Measurements from ENCODE around the gene C10orf105.
A peak's percentile ranks its signal among the peaks of the same experiment; 100 is the strongest.

The C10orf105 gene

DNA sequence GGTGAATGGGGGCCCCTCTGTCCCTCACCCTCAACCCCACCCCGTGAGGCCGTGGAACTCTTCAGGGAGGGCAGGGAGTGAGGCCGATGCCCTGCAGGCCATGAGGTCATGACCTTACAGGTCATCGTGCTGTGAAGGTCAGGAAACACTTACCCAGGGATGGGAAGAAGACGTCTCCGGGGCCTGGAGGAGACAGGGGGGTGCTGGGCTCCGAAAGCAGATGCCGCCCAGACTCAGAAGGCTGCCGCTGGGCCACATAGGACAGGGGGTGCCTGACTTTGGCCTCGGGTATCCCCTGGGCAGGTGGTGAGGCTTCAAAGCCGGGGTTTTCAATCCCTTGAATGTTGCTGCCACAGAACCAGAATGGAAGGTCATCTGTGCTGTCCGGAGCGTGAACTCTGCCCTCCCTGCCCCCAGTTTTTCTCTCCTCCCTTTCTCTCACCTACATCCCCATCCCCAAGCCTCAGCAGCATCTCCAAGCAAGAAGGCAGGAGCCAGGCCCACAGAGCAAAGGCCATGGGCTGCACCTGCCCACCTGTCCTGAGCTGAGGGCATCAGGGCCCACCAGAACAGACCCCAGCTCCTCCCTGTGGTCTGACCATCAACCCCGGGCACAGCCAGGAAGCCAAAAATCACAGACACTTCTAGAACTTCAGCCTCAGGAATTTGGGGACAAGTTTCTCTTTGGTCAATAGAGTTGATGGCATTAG, 32.1 kb upstream of the C10orf105 start:
- DNase-seq (ENCODE audit: low read depth in 2 of 3, low spot score in 1 of 3), result no peak

DNA sequence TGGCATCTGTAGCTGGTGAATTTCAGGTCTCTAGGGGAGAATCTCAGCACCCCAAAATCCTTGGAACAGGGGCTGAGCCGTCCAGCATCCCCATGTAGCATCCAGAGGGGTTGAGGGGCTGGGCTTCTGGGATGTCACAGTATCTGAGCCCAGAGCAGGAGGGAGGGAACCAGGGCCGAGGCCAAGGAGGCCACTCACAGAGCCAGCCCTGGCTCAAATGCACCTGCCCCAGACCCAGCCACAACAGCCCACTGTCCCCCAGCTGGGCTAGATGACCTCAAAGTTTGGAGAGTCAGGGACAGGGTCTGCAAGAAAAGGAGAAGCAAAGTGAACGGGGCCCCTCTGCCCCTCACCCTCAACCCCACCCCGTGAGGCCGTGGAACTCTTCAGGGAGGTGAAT, 31.4 kb upstream of the C10orf105 start:
- no peak for DNase-seq (ENCODE audit: low read depth in 2 of 3, low spot score in 1 of 3)

DNA sequence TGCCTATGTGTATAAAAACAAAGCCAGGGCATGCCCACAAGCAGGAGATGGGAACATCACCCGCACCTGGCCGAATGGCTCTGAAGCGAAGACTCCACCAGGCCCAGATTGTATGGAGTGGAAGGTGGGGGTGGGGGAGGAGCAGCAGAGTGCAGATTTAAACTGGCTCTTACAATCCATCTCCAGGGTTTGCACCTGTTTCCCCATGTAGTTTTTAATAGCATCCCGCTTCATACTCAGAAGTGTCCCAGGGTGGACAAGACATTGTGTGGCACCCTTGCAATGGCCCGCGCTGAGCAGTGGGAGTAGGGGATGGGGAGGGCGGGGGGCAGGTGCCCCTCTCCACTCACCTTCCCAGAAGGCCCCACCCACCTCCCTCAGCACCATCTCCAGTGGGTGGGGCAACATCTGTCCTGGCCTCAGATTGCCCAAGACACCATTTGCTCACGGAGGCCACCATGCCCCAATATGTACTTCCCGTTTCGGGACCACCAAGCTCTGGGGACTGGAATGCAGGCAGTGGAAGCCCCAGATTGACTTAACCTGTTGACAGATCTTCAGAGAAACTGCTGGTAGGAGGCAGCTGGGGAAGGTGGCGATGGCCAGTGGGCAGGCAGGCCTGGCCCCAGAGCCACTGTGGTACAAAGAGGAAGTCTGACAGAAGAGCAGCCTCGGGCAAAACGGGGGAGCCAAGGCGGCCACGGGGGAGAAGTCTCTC, 30.7 kb upstream of the C10orf105 start:
- DNase-seq (ENCODE audit: low read depth in 2 of 3, low spot score in 1 of 3), result no peak

DNA sequence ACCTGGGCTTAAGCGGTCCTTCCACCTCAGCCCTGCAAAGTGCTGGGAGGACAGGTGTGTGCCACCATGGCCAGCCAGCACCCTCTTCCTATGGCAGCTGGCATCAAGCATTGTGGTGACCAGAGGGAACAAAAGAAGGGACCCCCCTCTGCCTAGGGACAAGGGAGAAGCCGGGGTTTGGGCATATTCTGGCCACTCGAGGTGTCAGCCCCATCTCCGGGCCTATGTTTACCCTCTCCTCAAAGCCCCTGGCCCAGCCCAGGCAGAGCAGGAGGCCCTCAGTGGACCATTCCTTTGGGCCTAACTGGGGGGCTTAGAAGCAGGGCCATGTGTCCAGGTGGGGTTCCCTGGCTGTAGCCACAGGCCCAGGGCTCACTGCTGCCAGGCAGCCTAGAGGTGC, 29.8 kb upstream of the C10orf105 start:
- DNase-seq (ENCODE audit: low read depth in 2 of 3, low spot score in 1 of 3), result no peak

DNA sequence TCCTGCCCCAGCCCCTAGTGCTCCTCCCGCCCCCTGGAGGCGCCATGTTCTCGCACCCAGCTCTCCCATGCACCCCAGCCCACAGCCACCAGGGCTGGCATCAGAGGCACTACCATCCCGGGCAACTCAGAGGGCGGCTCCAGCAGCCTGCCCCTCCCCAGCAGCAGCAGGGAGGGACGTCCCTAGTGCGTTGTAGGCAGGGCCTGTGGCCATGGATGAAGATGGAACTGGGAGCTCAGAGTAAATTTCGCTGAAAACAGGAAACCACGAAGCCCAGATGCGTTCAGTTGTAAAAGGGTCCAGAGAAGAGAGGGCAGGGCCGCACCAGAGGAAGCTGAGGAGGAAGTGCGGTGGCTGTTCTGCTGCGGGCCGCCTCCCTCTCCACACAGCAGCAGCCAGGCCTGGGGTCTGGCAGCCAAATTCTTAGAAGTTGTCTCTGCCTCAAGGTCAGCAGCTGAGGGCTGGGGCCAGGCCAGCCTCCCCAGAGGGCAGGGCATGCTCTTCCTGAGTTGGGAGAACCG, 29.2 kb upstream of the C10orf105 start:
- DNase-seq (ENCODE audit: low read depth in 2 of 3, low spot score in 1 of 3), result peak; percentile 51 to 73 (median 70)

DNA sequence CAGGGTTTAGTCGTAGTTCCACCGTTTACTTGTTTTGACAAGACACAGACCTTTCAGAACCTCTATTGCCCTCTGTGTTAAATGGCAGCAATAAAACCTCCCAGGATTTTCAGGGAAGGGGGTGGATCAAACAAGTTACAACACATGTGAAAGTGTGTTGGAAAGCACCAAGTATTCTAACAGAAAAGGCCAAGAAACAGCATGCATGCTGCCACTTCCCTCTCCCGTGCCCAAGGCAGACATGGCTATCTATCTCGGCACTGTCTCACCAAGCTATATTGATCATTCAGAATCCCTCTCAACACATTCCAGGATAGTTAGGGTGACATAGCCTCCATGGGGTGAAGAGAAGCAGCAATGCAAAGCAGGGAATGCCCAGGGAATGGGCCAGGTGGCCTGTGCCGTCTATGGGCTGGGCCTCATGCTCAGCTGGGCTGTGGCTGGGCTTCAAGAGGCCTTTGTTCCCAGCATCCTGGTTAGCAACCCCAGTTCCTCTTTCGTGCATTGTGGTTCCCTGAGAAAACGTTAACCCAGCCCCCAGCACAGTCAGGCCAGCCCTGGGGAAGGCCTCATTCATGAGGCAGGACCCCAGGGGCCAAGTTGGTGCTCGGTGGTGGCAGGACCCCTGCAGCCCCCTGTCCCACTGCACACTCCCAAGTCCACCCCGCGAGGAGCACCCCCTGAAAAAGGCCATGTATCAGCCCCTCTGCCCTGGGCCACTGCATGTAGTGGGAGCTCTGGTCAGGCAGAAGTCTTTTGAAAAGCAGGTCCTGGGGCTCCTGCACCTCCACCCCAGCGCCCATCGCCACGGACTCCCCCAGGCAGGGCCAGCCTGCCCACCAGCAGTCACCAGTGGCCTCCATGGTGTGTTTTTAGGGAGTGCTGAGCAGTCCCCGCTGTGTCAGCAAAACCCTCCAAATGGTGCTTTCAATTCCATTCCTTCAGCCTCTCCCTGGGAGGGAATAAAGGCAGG, 28.3 kb upstream of the C10orf105 start:
- DNase-seq (ENCODE audit: low read depth in 2 of 3, low spot score in 1 of 3), result no peak

DNA sequence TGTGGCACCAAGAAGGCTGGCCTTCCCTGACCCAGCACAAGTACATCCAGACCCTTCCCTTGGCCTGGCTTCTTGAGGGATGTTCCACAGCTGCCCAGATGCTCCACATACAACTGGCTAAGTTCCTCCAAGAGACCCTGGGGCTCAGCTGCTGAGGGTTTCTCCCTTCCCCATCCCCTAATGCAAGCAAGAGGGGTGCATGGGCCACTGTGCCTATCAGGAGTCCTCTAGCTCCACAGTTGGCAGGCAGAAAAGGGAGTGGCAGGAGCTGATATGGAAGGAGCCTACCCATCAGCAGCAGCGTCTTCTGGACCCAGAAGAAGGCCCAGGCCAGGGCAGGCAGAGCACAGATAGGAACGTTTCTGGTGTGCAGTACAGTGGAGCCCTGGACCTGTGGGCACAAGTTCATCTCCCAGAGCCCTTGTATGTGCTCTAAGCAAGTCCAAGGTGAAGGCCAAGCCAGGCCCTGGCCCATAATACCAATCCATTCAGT, 27.5 kb upstream of the C10orf105 start:
- no peak for DNase-seq (ENCODE audit: low read depth in 2 of 3, low spot score in 1 of 3)

DNA sequence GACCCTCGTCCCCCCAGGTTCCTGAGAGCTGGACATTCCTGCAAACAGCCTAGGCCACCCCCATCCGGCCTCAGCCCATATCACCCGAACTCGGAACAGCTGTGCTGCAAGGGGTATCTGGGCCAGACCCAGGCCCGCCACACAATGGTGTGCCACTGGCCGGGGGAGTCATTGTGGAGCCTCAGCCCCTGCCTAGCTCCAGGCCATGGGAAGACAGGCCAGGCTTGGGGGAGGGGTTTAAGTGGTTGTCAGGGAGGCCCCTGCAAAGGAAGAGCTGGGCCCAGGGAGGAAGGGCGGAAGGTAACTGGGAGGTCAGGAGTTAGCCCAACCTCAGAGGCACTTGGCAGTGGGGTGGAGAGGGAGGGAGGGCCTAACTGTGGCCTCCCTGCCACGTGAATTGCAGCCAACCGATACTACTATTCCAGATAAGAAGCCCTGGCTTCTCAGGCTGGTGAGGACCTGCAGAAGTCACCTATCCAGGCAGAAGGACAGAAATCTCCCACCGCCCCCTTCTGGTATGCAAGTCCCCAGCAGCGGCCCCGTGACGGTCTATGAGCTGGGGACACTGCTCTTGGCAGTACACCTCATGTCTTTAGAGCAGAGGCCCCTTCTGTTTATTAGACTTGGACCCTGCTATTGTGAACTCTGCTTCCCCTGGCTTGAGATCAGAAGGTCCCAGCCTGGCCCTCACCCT, 26.9 kb upstream of the C10orf105 start:
- no peak for DNase-seq (ENCODE audit: low read depth in 2 of 3, low spot score in 1 of 3)

DNA sequence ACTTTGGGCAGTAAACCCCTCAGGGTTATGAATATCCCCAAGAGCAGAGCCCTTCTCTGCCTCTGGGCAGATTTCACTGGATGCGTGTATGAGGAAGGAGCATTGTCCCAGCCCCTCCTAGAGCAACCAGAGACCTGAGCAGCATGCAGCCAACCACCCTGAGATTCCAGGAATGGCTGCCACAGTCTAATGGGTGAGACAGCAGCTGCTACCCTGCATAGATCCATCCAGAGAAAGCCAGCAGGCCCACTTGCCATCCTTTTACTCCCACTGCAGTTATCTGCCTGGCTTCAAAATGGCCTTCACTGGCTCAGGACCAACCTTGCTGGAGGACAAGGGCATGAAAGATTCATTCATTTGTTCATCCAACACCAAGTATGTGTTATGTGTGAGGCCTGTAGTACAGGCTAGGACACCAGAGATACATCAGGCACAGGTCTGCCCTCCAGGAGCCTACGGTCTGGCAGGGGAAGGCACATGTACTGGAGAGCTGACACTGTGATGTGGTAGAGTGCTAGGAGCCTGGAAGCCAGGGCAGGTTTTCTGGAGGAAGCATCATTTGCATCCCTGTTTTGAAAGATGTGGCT, 26.2 kb upstream of the C10orf105 start:
- DNase-seq (ENCODE audit: low read depth in 2 of 3, low spot score in 1 of 3), result no peak

DNA sequence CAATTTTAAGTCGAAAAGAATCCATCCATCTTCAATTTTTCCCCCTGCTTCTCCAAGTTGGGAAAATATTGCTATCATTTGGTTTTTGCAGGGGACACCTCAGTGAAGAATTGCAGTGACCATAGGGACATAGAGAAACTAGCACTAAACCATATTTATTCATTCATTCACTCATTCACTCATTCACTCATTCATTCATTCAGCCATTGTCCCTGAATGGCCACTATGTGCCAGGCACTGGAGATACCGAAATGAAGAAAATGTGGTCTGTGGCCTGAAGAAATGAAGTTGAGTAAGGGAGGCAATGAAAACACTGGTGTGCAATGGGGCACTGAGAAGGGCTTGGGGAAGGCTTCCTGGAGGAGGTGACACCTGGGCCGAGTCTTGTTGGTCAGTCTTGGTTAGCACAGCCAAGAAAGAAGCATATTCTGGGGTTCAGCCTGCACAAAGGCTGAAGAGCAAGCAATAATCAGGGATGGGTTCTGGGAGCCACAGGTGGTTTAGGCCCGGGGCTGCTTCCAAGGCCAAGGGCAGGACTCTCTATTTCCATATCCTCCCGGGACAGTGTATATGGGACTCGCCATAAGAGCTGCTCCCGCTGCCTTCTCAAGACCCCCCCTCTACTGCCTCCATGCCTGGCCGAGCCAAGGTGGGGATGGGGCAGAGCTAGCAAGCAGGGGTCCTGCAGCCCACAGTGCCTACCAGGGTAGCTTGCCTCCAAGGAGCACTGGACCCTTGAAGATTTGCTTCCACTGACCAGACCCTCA, 25.5 kb upstream of the C10orf105 start:
- no peak for DNase-seq (ENCODE audit: low read depth in 2 of 3, low spot score in 1 of 3)

DNA sequence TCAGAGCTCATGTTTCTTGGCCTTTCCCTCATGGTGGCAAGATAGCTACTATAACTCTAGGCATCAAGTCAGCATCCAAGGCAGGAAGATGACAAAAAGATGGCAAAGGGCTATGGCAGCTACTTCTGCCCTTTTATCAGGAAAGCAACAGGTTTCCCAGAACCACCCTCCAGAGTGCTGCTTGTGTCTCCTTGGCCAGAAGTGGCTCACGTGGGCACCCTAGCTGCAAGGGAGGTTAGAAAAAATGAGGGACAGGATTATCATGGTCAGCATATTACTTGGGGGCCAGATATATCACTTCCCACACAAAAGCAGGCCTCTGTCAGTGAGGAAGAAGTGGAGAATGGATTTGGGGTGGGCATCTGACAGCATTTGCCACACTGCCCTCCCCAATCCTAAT, 24.3 kb upstream of the C10orf105 start:
- DNase-seq (ENCODE audit: low read depth in 2 of 3, low spot score in 1 of 3), result no peak

DNA sequence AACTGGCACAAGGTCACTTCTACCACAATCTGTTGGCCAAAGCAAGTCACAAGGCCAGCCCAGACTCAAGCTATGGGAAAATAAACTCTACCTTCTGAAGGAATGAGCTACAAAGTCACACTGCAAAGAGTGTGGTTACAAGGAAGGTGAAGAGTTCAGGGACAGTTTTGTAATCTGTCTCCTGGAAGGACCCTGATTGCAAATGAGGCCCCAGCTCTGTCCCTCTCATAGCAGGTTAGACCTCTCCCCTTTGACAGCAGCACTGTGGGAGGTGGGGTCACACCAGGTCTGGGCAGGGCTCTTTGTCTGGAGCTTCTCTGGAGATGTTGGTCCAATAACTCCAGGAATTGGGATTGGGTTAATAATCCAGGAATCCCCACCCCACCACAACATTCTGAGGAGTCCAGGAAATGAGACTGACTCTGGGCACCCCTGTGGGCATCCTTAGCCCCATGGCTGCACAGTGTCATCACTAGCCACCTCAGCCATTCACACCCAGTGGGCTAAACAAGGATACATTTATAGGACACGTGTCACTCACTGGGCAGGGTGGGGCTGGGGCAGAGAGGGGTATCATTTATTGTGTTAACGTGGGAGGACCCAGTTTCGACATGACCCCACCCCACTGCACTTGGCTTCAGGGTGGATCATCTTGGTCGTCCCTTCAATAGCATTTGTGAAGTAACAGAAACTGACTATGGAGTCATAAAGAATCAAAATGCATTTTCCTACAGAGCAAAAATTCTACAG, 23.7 kb upstream of the C10orf105 start:
- DNase-seq (ENCODE audit: low read depth in 2 of 3, low spot score in 1 of 3), result no peak

DNA sequence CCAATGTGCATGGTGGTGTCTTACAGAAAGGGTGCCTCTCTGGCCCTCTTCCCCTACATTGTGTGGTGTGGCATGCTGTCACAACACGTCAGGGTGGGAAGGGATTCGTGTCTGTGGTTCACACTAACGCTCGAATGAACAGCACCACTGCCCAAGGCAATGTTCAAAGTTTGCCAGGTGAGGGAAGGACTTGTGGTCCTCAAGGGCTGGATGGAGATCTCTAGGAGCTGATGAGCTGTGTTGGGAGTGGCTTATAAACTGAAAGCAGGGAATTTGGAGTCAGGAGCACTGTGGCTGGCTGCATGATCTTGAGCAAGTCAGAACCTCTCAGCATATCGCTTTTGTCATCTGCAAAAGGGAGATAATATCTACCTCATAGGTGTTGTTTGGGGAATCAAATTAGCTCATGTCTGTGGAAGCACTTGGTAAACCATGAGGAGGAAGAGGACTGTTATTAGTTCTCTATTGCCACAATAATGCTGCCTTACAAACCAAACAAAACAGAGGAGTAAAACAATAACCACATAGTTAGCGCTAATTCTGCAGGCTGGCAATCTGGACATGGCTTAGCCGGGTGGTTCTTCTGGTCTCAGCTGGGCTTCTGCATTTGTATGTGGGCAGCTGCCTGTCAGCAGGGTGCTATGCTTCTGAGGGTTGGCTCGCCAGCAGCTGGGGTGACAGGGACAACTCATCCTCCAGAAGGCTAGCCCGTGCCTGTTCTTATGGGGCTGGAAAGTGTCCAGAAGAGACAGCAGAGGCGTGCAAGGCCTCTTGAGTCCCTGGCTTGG, 22.9 kb upstream of the C10orf105 start:
- DNase-seq (ENCODE audit: low read depth in 2 of 3, low spot score in 1 of 3), result no peak

DNA sequence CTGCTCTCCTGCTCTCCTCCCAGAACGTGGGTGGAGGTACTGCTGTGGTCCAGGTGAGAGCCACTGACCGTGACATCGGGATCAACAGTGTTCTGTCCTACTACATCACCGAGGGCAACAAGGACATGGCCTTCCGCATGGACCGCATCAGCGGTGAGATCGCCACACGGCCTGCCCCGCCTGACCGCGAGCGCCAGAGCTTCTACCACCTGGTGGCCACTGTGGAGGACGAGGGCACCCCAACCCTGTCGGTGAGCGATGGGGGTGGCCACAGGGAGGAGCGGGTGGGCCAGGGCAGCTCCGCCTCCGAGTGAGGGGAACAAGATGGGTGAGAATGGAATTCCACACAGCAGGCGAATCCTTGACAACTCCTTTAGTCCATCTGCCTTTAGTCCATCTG, 22.1 kb upstream of the C10orf105 start:
- no peak for DNase-seq (ENCODE audit: low read depth in 2 of 3, low spot score in 1 of 3)

DNA sequence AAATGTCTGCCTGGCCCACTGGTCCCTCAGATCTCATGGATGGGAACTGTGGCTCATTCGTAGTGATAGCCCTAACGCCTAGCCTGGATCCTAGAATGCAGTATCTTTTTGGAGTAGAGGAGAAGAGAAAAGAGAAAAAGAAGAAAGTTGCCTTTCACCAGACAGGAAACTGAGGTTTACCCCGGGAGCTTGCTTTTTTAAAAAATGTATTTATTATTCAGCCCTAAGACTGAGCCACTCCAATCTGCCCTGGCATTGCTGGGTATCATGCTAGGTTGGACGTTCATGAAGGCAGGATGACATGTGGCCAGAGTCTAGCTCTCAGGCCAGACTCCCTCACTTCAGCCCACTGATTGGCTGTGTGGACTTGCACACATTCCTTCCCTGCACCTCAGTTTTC, 21.5 kb upstream of the C10orf105 start:
- DNase-seq (ENCODE audit: low read depth in 2 of 3, low spot score in 1 of 3), result no peak

DNA sequence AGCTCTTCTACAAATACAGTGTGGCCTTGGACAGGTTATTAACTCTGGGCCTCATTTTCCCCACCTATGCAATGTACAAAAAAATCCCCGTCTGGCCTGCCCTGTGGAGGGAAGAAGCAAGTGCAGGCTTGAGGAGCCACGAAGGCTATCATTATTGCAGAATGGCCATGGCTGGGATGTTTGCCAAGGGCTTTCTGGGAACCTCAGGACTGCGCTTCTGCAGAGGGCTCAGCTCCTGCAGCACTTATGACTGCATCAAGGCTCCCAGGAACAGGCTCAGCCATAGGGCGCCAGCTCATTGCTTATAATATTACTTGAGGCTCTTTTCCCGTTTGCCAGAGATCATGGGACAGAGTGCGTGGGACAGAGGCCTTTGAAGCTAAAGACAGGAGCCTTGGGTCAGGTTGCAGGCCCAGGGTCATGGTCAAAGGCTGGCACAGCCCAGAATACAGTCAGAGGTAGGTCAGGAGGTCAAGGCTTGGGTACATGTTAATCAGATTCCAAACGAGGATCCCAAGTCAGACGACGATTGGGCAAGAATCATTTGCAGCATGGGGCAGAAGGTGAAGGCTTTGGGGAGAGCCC, 20.6 kb upstream of the C10orf105 start:
- no peak for DNase-seq (ENCODE audit: low read depth in 2 of 3, low spot score in 1 of 3)

DNA sequence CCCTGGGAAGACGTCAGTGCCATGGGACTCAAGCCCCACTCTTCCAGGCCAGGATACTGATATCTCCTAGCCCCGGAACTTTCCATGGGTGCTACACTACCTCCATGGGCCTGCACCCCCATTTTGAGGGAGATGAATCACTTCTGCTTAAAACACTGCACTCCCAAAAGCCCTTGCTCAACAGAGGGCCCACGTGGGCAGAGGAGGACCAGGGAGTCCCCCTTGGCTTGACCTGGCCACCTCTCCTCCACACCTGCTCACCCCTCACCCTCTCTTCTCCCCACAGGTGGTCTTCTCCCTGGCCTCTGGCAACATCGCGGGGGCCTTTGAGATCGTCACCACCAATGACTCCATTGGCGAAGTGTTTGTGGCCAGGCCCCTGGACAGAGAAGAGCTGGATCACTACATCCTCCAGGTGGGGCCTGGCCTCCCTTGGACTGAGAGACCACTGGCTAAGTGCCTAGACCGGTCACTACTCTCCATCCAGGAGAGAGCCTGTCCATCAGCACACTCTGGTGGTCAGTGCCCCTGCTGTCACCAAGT, 19.9 kb upstream of the C10orf105 start:
- no peak for DNase-seq (ENCODE audit: low read depth in 2 of 3, low spot score in 1 of 3)

DNA sequence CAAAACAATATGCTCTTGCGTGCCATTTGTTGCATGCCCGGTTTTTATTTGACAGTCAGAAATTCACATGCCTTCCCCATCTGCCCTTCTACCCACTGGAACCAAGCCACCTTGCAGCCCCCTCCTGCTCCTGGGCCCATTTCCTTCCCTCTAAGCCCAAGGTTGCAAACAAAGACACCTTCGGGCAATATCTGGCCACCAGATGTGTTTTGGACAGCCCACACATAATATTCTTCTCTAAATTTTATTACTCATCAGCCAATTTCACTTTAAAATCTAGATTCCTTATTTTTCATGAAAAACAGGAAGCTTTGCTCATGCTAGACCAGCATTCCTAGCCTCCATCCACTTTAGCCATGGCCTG, 18.2 kb upstream of the C10orf105 start:
- DNase-seq (ENCODE audit: low read depth in 2 of 3, low spot score in 1 of 3), result no peak

Data from stimulated activated CD4-positive, alpha-beta T cell treated with anti-CD3 and anti-CD28 coated beads, Interleukin-12 subunit alpha, Interleukin-12 subunit beta, amount 100 ng/mL, for 48 hours (primary cell).